Hepatocyte (in vitro differentiated cells): ENCODE data around the gene RBMS1. TPM values are rescaled to one million over a fixed set of nuclear protein-coding genes. Genes with fewer than 3 reads are reported as not detected.

Experiments used
- DNase-seq: peaks from one replicate; pipeline ENCODE4 v3.0.0-alpha.2; 2016; ENCODE audit warnings: low spot score
- H2AFZ ChIP-seq: fragments of 200-600 bp; sonication (generic); 2 replicates; pipeline ENCODE4 v1.6.0; 2016; ENCODE audit warnings: antibody characterized with exemption, mild to moderate bottlenecking
- H3K27ac ChIP-seq: fragments of 200-600 bp; sonication (generic); 2 replicates; pipeline ENCODE4 v1.5.1; 2016; ENCODE audit warnings: mild to moderate bottlenecking
- H3K27me3 ChIP-seq: fragments of 200-600 bp; sonication (generic); 2 replicates; pipeline ENCODE4 v1.6.1; 2016
- H3K36me3 ChIP-seq: fragments of 200-600 bp; sonication (generic); replicated peaks from 2 replicates; pipeline ENCODE4 v1.5.1; 2016; ENCODE audit warnings: low read depth; ENCODE audit not compliant: insufficient read depth
- H3K4me1 ChIP-seq: fragments of 200-600 bp; sonication (generic); 2 replicates; pipeline ENCODE4 v1.5.1; 2016; ENCODE audit warnings: mild to moderate bottlenecking, moderate library complexity; ENCODE audit not compliant: insufficient read depth
- H3K4me2 ChIP-seq: fragments of 200-600 bp; sonication (generic); 2 replicates; pipeline ENCODE4 v1.6.0; 2016
- H3K4me3 ChIP-seq: fragments of 200-600 bp; sonication (generic); 2 replicates; pipeline ENCODE4 v1.5.1; 2016; ENCODE audit warnings: mild to moderate bottlenecking
- H3K79me2 ChIP-seq: fragments of 200-600 bp; sonication (generic); 2 replicates; pipeline ENCODE4 v1.6.0; 2017; ENCODE audit warnings: mild to moderate bottlenecking
- H3K9me2 ChIP-seq: fragments of 200-600 bp; sonication (generic); replicated peaks from 2 replicates; pipeline ENCODE4 v1.6.0; 2017; ENCODE audit warnings: mild to moderate bottlenecking; ENCODE audit not compliant: insufficient read depth
- H3K9me3 ChIP-seq: fragments of 200-600 bp; sonication (generic); 2 replicates; pipeline ENCODE4 v1.5.1; 2016; ENCODE audit warnings: low read depth, mild to moderate bottlenecking
- H4K20me1 ChIP-seq: fragments of 200-600 bp; sonication (generic); 2 replicates; pipeline ENCODE4 v1.6.0; 2016; ENCODE audit warnings: mild to moderate bottlenecking; ENCODE audit not compliant: insufficient read depth, poor library complexity, severe bottlenecking
- CTCF ChIP-seq: fragments of 200-600 bp; sonication (generic); IDR thresholded peaks from 2 replicates; pipeline ENCODE4 v1.5.1; 2016; ENCODE audit warnings: antibody characterized with exemption, mild to moderate bottlenecking; ENCODE audit not compliant: poor library complexity
- EZH2 ChIP-seq: fragments of 200-600 bp; sonication (generic); IDR thresholded peaks from 2 replicates; pipeline ENCODE4 v1.6.1; 2016; ENCODE audit warnings: antibody characterized with exemption, mild to moderate bottlenecking, borderline replicate concordance
- EZH2phosphoT487 ChIP-seq: fragments of 200-600 bp; sonication (generic); IDR thresholded peaks from one replicate; pipeline ENCODE4 v1.6.1; 2018; ENCODE audit warnings: antibody characterized with exemption, mild to moderate bottlenecking, low read depth, moderate library complexity; ENCODE audit not compliant: unreplicated experiment, severe bottlenecking
- WGBS: methylation state at CpG from one replicate; pipeline ENCODE4 v1.1.6; 2016; ENCODE audit warnings: low lambda C conversion rate; ENCODE audit errors: missing lambda C conversion rate; 5-methylcytosine and 5-hydroxymethylcytosine counted together
- polyA plus RNA-seq: library from polyadenylated mRNA; unstranded; fragments of >200 nt; fragmentation: Nextera tagmentation; extraction: Ambion mirVana; gene quantifications from 2 replicates; pipeline ENCODE4 v1.2.1, GENCODE V29; 2016
- total RNA-seq: library from RNA; depleted of rRNA; stranded (reverse); fragments of >200 nt; gene quantifications from 2 replicates; pipeline ENCODE4 v1.2.3, GENCODE V29; 2014

The RBMS1 gene
- total and polyA plus RNA-seq, 2 experiments from 2014 or later = 87.9 to 103 TPM

GRCh38 chr2:160282063-160282580, 211.5 kb downstream of the RBMS1 start:
- Histone ChIP-seq H3K9me3 (no peaks in the 10 kb centered on the region), H2AFZ (no peak overlapping the region), H3K27ac (no peak overlapping the region), H4K20me1 (no peaks in the 10 kb centered on the region), H3K4me2 (no peak overlapping the region), H3K36me3 (peaks cover 10% of the 10 kb centered on the region), H3K27me3 (no peaks in the 10 kb centered on the region), H3K4me3 (no peak overlapping the region), H3K4me1 (no peaks in the 10 kb centered on the region), H3K9me2 (no peaks in the 10 kb centered on the region), H3K79me2 (peaks cover 8% of the 10 kb centered on the region)
- TF ChIP-seq EZH2 (no peak), CTCF (no peak), EZH2phosphoT487 (no peak)
- DNase-seq = no peak
- WGBS = 95% methylated on average over 2 of the region's 2 CpGs

- H3K4me3 ChIP-seq = no peak overlapping the region
- no peak overlapping the region for H2AFZ ChIP-seq
- no peaks in the 10 kb centered on the region for H4K20me1 ChIP-seq
- H3K4me1 ChIP-seq = no peaks in the 10 kb centered on the region
- no peak for DNase-seq
- H3K27ac ChIP-seq = no peak overlapping the region
- no peaks in the 10 kb centered on the region for H3K9me3 ChIP-seq
- no peaks in the 10 kb centered on the region for H3K9me2 ChIP-seq
- no peak overlapping the region for H3K4me2 ChIP-seq
- 73% methylated on average over 1 of the region's 1 CpG for WGBS
- peaks cover 10% of the 10 kb centered on the region for H3K36me3 ChIP-seq
- H3K79me2 ChIP-seq = peaks cover 5% of the 10 kb centered on the region
- no peak for TF ChIP-seq EZH2
- TF ChIP-seq EZH2phosphoT487 = no peak
- TF ChIP-seq CTCF = no peak
- H3K27me3 ChIP-seq = no peaks in the 10 kb centered on the region
Measured at GRCh38 chr2:160281213-160281612, 212.4 kb downstream of the RBMS1 start.

GRCh38 chr2:160279813-160280465, 213.7 kb downstream of the RBMS1 start:
- Histone ChIP-seq H3K27ac (peak overlapping the region; percentile 2), H3K36me3 (peaks cover 13% of the 10 kb centered on the region), H2AFZ (no peak overlapping the region), H3K4me1 (no peaks in the 10 kb centered on the region), H3K9me3 (no peaks in the 10 kb centered on the region), H3K4me3 (no peak overlapping the region), H4K20me1 (no peaks in the 10 kb centered on the region), H3K27me3 (no peaks in the 10 kb centered on the region), H3K79me2 (no peaks in the 10 kb centered on the region), H3K9me2 (no peaks in the 10 kb centered on the region), H3K4me2 (no peak overlapping the region)
- no peak for TF ChIP-seq EZH2
- no peak for TF ChIP-seq EZH2phosphoT487
- TF ChIP-seq CTCF = no peak
- DNase-seq = no peak
- WGBS = 85% methylated on average over 5 of the region's 5 CpGs
